DMS53 treated with DMSO at 0.1 percent for 48 hours (cell line): ENCODE results near the gene CTIF.
"Not testable (repeated sequence)": the region's sequence is repeated elsewhere in the genome, so short reads cannot be mapped to it uniquely, and the experiment has no call there.

Source experiments
- DNase-seq: peaks from one replicate; lab custom pipeline; 2025; ENCODE audit not compliant: unreplicated experiment; lab: John Stamatoyannopoulos, UW

Gene CTIF

DNA sequence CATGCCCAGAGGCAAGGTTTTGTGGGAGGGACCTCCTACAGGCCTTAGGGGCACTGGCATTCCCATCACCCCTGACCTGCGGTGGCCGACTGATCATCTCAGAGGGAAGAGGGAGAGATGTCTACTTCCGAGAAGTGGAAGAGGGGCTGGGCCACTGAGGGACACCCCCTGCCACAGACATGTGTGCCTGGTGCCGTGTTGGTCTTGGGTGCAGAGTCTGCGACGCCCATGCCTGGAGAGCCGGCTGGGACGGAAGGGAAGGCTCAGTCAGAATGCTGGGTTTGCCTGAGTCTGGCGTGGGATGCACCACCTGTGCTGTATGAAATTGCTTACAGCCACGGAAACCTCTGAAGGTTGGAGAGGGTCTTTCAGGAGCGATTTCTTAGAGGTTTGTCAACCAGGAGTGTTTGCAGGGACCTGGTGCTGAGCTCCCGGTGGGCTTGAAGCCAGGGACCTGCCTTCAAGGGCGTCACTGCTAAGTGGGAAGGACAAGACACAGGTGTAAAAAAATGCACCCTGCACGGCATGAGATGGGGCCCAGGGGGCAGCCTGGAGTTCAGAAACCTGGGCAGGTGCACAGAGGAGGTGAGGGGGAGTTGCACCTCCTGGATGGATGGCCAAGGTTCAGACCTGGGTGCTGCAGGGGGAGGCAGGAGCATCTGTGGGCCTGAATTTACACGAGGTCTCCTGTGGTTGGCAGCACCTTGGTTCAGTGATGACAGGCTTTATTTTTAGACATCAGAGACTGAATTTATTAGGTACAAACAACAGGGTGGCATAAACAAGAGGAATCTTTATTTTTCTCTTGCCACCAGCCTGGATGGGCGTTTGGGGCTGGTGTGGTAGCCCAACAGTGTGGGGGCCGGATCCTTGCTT is 100.3 kb downstream of the CTIF start:
- no peak for DNase-seq

DNA sequence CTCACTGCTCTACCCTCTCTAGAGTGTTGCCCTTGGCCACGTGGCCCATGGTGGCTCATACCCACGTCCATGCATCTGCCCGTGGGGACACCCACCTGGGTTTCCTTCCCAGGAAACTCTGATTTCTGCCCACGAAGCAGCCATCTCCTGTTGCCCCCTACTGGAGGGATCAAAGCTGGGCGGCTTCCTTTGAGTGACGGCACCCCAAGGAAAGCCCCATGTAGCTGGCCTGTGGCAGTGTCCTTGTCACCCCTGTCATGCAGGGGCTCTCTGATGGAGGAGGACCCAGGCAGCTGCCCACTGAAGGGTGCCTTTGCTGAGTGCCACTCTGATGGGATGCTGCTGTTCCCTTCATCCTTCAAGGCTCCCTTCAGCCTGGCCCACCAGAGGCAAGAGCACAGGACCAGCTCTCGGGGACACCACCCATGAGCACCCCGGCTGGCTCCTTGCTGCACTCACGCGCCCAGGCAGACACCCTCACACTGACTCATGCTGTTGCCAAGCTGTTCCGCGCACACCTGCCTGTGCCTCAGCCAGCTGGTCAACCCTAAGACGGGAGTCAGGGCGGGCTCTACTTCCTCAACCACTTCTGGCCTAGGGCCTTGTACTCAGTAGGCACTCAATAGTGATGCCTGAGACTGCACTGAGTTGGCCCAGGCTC is 101.1 kb downstream of the CTIF start:
- no peak for DNase-seq

DNA sequence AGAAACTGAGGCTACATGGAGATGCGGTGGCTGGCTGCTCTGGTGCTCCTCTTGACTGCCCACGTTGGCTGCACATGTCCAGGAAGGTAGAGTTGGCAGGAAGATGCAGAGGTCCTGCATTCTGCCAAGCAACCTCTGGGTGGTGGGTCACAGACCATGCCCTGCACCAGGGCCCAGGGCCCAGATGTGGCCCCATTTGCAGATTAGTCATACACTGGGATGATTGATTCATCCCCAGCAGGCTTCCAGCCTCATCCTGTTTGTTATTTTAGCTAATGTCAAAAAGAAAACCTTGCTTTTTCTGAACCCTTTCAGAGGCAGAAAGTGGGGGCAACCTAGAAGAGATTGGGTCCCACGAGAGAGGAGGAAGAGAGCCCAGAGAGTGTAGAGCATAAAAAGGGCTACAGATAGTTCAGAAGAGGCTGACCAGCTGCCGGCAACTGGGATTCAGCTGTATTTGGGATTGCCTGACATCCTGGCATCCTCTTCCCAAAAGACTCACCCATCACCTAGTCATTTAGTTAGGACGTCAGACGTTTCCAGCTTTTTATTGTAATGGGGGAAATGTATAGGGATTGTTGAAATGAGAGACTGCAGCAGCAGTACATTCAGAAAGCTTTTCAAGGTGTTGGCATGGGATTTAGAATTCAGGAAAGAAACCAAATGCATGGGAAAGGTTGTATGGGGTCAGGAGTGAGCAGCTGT is 101.9 kb downstream of the CTIF start:
- no peak for DNase-seq

DNA sequence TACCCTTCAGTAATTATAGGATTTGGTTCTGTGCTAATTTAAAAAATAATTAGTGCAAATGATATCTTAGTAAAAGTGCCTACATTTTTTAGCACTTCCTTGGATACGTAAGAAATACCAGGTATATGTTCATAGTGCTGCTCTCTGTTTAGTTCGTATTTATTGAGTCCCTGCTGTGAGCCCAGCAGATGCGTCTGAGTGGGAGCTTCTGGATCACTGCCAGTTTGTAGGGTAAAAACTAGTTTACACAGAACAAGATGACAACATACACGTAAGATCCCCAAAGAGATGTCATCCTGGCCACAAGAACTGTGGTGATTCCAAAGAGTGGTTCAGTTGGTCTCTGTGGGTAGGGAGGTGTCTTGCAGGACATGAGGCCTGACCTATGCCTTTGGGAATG is 103.2 kb downstream of the CTIF start:
- no peak for DNase-seq

DNA sequence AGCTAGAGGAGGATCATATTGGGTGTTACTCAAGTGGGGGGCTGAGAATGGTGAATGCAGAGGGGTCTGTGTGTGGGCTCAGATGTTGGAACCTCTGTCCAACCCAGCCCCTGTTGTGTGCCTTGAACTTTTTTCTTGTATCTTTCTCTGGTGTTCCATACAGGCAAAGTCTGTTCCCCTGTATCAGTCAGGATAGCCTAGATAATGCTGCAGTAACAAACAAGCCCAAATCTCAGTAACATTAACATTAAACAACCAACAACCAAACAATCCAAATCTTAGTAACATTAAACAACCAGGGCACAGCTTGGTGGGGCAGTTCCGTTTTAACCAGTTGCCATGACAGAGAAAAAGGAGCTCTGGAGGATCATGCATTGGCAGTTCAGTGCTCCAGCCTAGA is 103.7 kb downstream of the CTIF start:
- no peak for DNase-seq

- no peak for DNase-seq
These were observed 104.4 kb downstream of the CTIF start for GRCh38 chr18:48643262-48643661.

- no peak for DNase-seq
These were observed 105.2 kb downstream of the CTIF start for GRCh38 chr18:48644029-48644428.

DNA sequence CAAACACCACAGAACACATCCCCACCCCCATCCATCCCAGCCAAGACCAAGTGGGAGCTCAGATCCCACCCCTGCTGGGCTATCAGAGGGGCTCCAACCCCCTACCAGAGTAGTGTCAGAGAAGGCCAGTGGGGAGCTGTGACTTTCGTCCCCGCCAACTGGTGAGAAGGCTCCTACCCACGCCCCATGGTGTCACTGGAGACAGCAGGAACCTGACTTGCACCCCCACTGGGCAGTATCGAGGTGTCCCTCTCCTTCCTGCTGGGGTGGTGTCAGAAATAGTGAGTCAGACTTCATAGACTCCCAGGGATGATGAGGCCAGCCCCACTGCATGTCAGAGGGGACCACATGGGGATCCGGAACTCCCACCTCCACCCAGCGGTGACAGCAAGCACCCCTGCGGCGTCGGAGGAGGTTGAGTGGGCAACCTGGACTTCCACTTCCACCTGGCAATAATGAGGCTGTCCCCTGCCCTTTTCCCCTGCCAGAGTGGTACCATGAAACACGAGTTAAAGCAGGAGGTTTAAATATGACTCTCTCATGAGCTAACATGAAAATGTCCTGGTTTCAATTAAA is 106.7 kb downstream of the CTIF start:
- no peak for DNase-seq

DNA sequence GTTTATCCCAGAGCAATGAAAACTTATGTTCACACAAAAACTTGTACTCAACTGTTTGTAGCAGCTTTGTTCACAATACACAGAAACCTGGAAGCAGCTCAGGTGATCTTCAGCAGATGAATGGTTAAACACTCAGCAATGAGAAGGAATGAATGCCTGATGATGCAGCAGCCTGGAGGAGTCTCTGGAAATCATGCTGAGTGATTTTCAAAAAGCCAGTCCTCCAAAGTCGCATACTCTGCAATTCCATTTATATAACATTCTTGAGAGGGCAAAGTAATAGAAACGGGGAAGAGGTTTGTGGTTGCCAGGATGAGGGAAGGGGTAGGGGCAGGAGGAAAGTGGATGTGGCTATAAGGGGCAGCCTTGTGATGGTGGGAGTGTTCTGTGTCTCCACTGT is 108.1 kb downstream of the CTIF start:
- no peak for DNase-seq

- DNase-seq = no peak
These were observed 110.4 kb downstream of the CTIF start for GRCh38 chr18:48649231-48649630.

GRCh38 chr18:48654591-48654990 is 115.8 kb downstream of the CTIF start:
- DNase-seq = not testable (repeated sequence)

DNA sequence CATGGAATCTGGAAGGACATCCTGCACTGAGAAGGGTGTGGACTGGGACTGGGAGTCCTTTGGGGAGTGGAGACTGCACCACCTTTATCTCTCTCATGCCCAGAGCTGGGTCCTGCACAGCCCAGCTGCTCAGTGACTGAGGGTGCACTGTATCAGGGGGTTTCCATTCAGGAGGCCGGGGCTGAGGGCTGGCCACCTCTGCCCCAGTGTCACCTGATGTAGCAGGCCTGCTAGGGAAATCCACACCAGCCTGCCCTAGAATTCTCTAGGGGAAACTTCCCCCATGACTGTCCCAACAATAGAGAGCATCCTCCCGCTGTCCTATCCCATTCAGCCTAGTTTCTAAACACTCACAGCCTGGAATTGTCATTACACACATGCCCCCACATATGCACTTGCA is 116.7 kb downstream of the CTIF start:
- no peak for DNase-seq

GRCh38 chr18:48656176-48656575 is 117.3 kb downstream of the CTIF start:
- no peak for DNase-seq

DNA sequence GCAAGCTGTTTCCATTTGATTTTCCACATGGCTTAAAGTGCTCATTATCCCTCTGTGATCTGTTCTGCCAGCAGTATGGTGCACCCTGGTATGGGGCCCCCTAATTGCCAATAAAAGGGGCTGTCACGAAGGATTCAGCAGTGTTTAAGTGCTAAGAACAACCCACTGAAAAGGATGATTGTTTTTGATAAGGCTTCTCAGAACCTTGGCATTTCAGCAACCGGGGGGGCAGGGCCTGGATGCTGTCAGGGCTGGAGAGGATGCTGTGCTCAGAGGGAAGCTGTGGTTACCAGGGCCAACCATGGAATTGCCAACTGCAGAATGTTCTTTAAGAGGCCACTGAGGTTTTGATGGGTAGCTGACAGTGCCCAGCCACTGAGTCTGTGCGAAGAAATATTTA is 117.8 kb downstream of the CTIF start:
- no peak for DNase-seq

GRCh38 chr18:48657447-48658120 is 118.8 kb downstream of the CTIF start:
- no peak for DNase-seq

GRCh38 chr18:48658721-48659120 is 119.9 kb downstream of the CTIF start:
- no peak for DNase-seq

GRCh38 chr18:48659188-48660009 is 120.6 kb downstream of the CTIF start:
- no peak for DNase-seq

DNA sequence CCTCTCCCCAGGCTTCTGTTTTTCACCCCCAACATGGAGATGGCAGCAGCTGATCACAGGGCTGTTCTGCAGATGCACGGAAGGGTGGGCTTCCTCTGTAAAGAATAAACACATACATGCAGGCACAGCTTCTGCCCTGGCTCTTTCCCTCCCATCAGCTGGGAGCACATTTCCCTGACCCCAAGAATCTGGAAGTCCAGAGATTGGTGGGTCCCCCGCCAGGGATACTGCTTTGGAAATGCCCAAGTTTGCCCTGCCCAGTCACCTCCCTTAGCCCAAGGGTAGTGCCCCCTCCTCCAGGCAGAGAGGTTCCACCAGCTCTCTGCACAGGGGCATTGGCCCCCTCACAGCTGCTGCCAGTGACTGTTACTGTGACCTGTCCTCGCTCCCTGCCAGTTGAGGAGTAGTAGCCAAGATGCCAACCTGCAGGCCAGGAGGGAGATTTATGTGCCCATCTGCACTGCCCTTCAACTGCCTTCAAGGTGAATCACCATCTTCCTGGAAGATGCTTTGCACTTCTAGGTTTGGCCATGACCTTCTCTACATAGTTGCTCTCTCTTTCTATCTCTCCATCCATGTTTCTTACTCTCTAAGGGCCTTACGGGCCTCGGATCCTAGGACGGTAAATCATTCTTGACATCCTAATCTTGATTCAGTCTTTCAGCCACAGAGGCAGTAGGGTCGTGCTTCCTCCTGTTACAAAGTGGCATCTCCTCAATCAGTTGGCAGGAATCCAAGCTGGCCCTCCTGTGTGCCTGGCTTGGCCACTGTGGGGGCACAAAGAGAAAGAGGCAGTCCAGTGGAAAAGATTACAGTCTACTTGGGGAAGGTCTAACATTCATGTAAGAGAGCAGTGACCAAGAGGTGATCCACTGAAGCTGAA is 121.8 kb downstream of the CTIF start:
- no peak for DNase-seq

DNA sequence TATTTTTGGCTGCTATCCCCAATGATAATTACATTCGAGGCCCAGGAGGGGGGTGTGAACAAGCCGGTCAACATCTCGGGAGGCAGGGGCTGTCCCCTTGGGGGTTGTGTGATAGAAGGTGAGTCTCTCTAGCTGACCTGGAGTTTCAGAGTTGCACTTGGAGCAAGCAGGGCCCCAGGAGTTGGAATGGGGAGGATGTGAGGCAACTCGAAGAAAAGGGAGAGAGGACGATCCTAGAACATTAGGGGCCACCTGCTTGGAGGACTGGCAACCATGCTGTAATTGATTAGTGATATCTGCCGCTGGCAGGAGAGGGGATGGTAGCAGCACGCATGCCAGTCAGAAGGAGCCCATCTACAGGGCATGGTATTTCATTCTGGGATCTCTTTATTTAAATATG is 122.6 kb downstream of the CTIF start:
- no peak for DNase-seq
